LoVo (cell line): ENCODE data around the gene PTTG1IP.
"Not testable (repeated sequence)": the region's sequence is repeated elsewhere in the genome, so short reads cannot be mapped to it uniquely, and the experiment has no call there.

ENCODE experiments used
- DNase-seq: peaks from one replicate; pipeline ENCODE4 v3.0.0-alpha.2; 2016; ENCODE audit warnings: low spot score

Gene PTTG1IP

DNA sequence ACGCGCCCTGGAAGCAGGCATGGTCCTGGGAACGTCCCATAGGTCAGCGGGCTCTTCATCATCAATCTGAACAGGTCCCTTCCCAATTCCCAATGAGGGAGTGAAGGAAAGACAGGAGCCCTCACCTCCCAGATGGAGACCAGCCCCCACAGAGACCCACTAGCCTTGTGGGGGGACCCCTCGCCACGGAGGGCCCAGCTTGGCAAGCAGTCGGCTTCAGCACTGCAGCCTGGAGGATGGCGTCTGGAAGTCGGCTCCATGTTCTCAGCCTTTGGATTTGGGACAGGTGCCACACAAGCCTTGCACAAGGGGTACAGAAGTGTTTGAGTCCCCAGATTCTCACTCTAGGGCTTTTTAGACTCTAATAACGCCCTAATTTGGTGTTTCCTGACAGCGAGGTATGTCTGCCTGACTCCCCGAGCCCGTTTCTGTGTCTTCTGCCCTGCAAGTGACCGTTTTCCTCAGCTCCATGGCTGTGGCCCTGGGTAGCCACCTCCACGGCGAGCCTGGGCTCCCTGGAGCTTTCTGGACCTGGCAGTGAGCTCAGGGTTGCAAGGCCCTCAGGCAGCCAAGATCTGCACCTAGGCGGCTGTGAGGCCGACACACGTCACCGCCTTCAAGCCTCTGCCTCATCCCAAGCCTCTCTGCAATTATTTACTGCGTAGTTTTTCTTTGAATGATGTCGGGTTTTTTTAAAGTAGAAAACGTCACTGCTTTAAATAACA, 30.6 kb downstream of the PTTG1IP start:
- DNase-seq, result no peak

DNA sequence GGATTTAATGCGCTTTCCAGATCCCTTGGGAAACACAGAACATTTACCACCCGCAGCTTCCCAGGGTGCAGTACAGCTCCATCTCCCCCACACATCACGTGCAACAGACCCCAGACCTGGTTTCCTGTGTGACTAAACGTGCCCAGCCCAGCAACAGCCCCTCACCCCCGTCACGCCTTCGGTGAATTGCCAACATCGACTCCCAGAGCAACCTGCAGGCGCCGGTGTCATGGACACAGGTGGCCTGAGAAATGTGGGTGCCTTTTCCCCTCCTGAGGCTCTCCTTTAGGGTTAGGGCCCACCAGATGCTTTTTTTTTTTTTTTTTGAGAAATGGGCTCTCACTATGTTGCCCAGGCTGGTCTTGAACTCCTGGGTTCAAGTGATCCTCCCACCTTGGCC, 31.4 kb downstream of the PTTG1IP start:
- DNase-seq, result no peak

GRCh38 chr21:44840771-44841170, 32.7 kb downstream of the PTTG1IP start:
- DNase-seq, result no peak

DNA sequence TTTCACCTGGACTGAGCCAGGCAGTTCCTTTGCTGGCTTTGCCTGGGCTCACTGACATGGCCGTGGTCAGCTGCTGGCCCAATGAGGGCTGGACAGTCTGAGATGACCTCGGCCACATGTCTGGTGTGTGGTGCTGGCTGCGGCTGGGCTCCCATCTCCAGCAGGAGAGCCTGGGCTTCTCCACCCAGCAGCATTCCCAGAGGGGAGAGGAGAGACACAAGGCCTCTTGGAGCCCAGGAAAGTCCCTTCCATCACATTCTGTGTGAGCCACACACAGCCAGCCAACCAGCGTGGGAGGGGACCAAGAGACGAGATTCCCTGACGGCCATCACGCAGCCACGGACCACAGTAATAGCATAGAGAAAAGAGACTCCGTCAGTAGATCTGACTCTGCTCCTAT, 34.5 kb downstream of the PTTG1IP start:
- no peak for DNase-seq

DNA sequence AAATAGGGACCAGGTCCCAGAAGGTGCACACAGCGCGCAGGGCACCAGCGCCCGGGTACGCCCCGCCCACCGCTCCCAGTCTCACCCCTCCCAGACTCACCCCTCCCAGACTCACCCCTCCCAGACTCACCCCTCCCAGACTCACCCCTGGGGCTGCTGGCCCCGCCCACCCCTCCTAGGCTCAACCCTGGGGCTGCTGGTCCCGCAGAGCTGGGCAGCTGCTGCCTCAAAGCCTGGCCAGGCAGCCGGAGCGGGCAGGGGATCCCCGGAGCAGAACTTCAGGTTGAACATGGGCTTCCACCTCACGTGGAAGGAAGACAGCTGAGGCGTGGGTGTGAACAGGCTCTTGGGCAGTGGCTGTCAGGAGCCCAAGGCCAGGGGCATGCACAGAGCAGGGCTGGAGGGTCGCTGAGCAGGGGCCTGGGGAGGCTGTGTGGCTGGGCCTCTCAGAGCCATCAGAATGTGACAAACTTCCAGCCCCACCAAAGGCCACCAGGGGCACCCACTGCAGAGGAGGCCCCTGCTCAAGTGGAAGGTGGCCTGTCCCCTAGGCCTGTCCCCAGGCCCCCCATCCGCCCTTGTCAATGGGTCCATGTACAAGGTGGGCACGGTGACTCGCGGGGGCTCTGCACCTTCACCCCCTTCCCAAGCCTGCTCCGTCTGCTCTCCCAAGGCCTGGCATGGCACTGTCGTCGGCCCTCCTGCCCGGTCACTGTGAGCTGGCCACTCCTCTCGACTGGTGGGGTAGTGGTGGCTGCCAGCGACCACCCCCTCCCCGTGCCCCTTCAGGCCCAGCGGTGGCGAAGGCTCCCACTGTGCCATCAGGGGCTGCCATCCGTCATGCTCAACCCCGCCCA, 35.2 kb downstream of the PTTG1IP start:
- DNase-seq, result no peak

- DNase-seq, result no peak
Measured at GRCh38 chr21:44837537-44837936, 36.0 kb downstream of the PTTG1IP start.

- no peak for DNase-seq
Measured at GRCh38 chr21:44836666-44837471, 36.6 kb downstream of the PTTG1IP start.

- DNase-seq, result no peak
Measured at GRCh38 chr21:44836349-44836665, 37.2 kb downstream of the PTTG1IP start.

DNA sequence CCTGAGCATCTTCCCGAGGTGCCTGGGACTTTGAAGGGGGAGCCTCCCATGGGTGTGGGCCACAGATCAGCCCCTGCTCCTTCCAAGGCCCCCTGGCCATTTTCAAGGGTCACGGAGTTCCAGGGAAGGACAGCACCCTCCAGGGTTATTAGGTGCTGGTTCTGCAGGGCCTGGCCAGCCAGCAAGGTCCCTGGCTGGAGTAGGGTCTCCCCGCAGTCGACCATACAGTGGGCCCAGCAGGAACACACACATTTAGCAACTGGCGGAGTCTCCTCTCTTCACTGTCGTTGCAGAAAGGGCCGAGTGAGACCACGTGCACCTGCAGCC, 37.9 kb downstream of the PTTG1IP start:
- DNase-seq, result no peak

DNA sequence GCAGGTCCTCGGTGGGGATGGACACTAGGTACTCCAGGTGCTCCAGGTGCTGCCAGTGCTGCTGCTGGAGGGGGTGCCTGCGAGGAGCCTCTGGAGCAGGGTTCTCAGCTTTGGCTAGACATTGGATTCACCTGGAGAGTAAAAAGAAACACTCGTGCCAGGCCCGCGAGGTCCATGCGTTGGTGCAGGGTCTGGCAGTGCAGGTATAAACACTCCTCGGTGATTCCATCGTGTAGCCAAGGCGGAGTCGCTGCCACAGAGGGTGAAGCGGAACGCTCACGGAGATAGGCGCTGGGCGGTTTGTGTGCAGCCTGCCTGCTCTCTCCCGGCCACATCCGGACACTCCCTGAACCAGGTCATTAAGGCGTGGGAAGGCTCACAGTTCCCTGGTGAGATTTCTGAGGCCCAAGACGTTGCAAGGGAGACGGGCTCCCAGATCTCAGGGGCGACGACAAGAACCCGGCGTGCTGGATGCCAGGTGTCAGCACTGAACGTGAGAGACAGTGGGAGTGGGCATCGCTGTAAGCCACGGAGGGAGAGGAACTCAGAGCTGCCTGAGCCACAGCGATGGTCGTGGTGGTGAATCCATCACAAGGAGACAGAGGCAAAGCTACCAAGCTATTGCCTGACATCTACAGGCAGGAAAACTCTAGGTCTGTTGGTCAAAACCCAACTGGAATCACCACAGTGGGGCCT, 38.4 kb downstream of the PTTG1IP start:
- DNase-seq, result no peak

- DNase-seq, result no peak
Measured at GRCh38 chr21:44834231-44834950, 39.1 kb downstream of the PTTG1IP start.

DNA sequence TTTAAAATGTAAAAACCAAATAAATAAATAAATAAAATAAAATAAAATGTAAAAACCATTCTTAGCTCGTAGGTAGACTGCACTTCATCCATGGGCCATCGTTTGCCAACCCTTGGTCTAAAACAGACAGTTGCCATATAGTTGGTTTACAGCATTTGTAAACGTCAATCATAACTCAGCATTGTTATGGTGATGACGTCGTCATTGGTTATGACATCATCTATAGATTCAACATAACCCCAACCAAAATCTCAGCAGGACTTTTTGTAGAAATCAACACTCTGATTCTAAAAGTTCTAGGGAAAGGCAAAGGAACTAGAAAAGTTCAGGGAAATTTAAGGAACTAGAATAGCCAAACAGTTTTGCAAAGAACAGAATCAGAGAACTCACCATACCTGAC, 39.8 kb downstream of the PTTG1IP start:
- no peak for DNase-seq

DNA sequence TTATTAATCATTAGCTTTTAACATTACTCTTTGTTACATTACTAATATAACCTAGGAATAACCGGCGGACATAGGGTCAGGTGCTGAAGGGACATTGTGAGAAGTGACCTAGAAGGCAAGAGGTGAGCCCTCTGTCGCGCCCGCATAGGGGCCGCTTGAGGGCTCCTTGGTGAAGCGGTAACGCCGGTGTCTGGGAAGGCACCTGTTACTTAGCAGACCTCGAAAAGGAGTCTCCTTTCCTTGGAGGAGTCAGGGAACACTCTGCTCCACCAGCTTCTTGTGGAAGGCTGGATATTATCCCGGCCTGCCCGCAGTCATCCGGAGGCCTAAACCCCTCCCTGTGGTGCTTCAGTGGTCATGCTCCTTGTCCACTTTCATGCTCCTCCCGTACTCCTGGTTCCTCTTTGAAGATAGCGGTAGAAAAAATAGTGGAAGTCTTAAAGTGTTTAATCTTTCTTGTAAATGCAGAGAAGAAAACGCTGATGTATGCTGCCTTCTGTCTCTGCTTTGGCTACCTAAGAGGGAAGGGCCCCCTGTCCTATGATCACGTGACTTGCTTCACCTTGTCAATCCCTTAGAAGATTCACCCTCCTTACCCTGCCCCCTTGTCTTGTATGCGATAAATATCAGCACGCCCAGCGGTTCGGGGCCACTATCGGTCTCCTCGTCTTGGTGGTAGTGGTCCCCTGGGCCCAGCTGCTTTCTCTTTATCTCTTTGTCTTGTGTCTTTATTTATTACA, 40.8 kb downstream of the PTTG1IP start:
- not testable (repeated sequence) for DNase-seq

DNA sequence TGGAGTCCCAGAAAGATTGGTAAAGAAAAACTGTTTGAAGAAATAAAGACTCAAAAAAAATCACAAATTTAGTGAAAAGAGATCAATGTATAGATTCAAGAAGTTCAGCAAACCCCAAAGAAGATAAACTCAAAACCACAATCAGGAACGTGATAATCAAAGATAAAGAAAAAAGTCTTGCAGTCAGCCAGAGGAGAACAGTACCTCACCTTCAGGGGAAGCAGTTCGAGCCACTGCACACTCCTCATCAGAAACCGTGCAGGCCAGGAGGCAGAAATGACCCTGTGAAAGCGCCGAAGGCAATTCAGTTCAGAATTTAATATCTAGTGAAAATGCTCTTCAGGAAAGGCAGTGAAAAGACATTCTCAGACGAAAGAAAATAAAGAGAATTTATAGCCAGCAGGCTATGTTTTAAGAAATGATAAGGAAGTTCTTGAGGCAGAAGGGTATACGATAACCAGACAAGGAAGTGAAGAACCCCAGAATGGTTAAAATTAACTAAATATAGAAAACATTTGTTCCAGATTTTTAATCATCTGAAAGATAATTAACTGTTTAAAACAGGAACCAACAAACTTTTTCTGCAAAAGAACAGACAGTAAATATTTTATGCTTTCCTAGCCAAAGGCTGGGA, 42.1 kb downstream of the PTTG1IP start:
- DNase-seq, result no peak

GRCh38 chr21:44829507-44830092, 43.9 kb downstream of the PTTG1IP start:
- no peak for DNase-seq

DNA sequence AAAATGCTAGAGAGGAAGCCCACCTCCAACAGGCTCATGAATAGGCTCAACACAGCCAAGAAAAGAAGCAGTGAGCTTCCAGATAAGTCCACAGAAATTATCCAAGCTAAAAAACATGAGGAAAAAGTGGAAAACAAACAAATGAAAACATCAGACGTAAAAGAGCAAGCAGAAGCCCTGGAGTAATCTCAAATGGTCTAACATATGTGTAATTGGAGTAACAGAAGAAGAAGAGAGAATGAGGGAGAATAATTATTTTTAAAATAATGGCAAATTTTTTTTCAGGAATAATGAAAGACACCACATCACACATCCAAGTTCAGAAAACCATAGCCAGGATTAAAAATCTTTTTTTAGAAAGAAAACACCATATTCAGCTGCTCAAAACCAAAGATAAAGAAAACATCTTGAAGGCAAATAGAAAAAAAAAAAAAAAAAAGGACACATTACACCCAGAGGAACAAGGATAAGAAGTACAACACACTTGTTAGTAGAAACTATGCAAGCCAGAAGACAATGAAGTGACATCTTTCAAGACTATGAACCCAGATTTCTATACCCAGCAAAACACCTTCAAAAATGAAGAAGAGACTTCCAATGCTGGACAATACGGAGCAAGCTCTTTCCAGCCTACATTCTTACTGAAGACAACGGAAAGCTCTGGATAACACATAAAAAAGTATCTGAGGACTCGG, 45.0 kb downstream of the PTTG1IP start:
- DNase-seq, result no peak

GRCh38 chr21:44823179-44823660, 50.3 kb downstream of the PTTG1IP start:
- DNase-seq, result no peak

- no peak for DNase-seq
Measured at GRCh38 chr21:44822484-44823178, 50.9 kb downstream of the PTTG1IP start.

GRCh38 chr21:44820851-44821250, 52.6 kb downstream of the PTTG1IP start:
- no peak for DNase-seq
